Suprapubic skin (tissue), 4 donors: ENCODE data around the gene SAMD4B.

Source experiments
- CTCF ChIP-seq, 2 donors: fragments of 200-600 bp in 1 of 2; fragments of 450-650 bp in 1 of 2; sonication (generic) in 1 of 2; IDR thresholded peaks; one replicate each; pipeline ENCODE4 v1.5.1; 2016 to 2019; ENCODE audit warnings: antibody characterized with exemption in 2 of 2, mild to moderate bottlenecking in 1 of 2, moderate library complexity in 1 of 2
- EP300 ChIP-seq: sonication (generic); formaldehyde crosslinking; IDR thresholded peaks from one replicate; pipeline ENCODE4 v1.6.1; 2017; ENCODE audit warnings: antibody characterized with exemption
- POLR2A ChIP-seq, 2 donors: fragments of 450-650 bp; IDR thresholded peaks; one replicate each; pipeline ENCODE4 v1.6.1; 2017; ENCODE audit warnings: antibody characterized with exemption in 2 of 2, mild to moderate bottlenecking in 2 of 2, moderate library complexity in 2 of 2
- POLR2AphosphoS5 ChIP-seq, 3 donors: sonication (generic); formaldehyde crosslinking; IDR thresholded peaks; one replicate each; pipeline ENCODE4 v1.6.1; 2017; ENCODE audit warnings: antibody characterized with exemption in 3 of 3

DNA sequence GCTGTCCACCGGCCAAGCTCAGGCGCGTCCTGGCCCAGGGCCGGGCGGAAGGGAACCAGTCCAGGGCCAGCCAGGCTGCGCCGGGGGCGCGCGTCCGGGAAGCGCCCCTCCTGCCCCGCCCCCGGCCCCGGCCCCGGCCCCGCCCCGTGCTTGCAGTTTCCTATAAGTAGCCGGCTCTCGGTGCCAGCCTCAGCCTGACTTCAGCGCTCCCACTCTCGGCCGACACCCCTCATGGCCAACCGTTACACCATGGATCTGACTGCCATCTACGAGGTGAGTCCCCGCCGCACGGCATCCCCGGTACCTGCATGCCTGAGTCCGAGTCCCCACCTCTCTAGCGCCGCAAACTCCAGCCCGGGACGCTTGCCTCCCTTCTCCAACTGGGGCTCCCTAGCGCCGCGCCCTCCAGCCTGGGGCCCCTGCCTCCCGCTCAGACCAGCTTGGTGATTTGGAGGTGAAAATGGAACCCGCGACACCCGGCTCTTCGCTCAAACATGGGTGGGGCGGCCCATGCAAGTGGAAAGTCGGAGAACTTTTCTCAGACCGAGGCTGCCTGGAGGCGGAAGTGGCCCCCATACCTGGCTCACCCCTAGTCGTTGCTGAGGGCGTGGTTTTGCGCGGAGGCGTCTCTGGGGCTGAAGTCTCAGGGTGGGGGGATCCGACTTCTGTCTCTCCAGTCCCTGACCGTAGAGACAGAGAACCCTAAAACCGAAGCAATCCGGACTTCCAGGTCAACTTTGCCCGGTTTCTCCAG is 64.6 kb downstream of the SAMD4B start, which contains the start of gene ZFP36:
- TF ChIP-seq CTCF (IDR thresholded peaks at IDR 0.05) (no peak), EP300 (no peak), POLR2A (IDR thresholded peaks at IDR 0.05) (peak; percentile 97 to 99), POLR2AphosphoS5 (IDR thresholded peaks at IDR 0.05) (peak; percentile 99 to 100 (median 100))
